GM12891 (cell line): ENCODE results near the gene MIB1.

Source experiments
- POLR2A ChIP-seq: IDR thresholded peaks from 2 replicates; pipeline ENCODE4 v1.6.1; 2011; ENCODE audit warnings: low read depth, low read length, control low read depth
- POLR2AphosphoS5 ChIP-seq: IDR thresholded peaks from 2 replicates; pipeline ENCODE4 v1.6.1; 2011; ENCODE audit warnings: low read depth, low read length, control low read depth
- SPI1 ChIP-seq: IDR thresholded peaks from 2 replicates; pipeline ENCODE4 v1.6.1; 2011; ENCODE audit warnings: low read depth, low read length, control low read depth
- TAF1 ChIP-seq: IDR thresholded peaks from 2 replicates; pipeline ENCODE4 v1.6.1; 2011; ENCODE audit warnings: low read depth, low read length, control low read depth

GRCh38 chr18:21910906-21911305, 170.3 kb downstream of the MIB1 start:
- no peak for TF ChIP-seq POLR2AphosphoS5
- no peak for TF ChIP-seq TAF1
- TF ChIP-seq POLR2A, result no peak
- no peak for TF ChIP-seq SPI1
